Measurements from ENCODE around the gene UCP3.

Gene UCP3

GRCh38 chr11:73981051-73981805 lies 27.7 kb downstream of the UCP3 start:
- no peaks in the 10 kb centered on the region for H3K9me3 ChIP-seq
- H3K27ac ChIP-seq: peak overlapping the region; percentile 87
- H3K27me3 ChIP-seq: no peaks in the 10 kb centered on the region
- TF ChIP-seq CTCF (IDR thresholded peaks at IDR 0.05): no peak
- H3K36me3 ChIP-seq: peaks cover 34% of the 10 kb centered on the region
- H3K4me1 ChIP-seq (ENCODE audit: control insufficient read depth in 1 of 2, insufficient read depth in 1 of 2, low read depth in 1 of 2, low read length in 1 of 2): peaks cover 49 to 52% of the 10 kb centered on the region in 2 experiments
- peak overlapping the region; percentile 66 to 89 for H3K4me3 ChIP-seq (ENCODE audit: low read depth in 1 of 2, low read length in 1 of 2)

GRCh38 chr11:73980001-73980961 lies 28.6 kb downstream of the UCP3 start:
- Histone ChIP-seq H3K4me1 (ENCODE audit: control insufficient read depth in 1 of 2, insufficient read depth in 1 of 2, low read depth in 1 of 2, low read length in 1 of 2) (peaks cover 49 to 52% of the 10 kb centered on the region in 2 experiments), H3K36me3 (peaks cover 43% of the 10 kb centered on the region), H3K9me3 (no peaks in the 10 kb centered on the region), H3K4me3 (ENCODE audit: low read depth in 1 of 2, low read length in 1 of 2) (peak overlapping the region; percentile 66 to 89), H3K27ac (peak overlapping the region; percentile 87), H3K27me3 (no peaks in the 10 kb centered on the region)
- TF ChIP-seq CTCF (IDR thresholded peaks at IDR 0.05): no peak

GRCh38 chr11:73978576-73979086 lies 30.3 kb downstream of the UCP3 start:
- no peaks in the 10 kb centered on the region for H3K27me3 ChIP-seq
- no peaks in the 10 kb centered on the region for H3K9me3 ChIP-seq
- H3K36me3 ChIP-seq: peaks cover 60% of the 10 kb centered on the region
- H3K4me1 ChIP-seq (ENCODE audit: control insufficient read depth in 1 of 2, insufficient read depth in 1 of 2, low read depth in 1 of 2, low read length in 1 of 2): peaks cover 46 to 54% of the 10 kb centered on the region in 2 experiments
- no peak overlapping the region for H3K4me3 ChIP-seq (ENCODE audit: low read depth in 1 of 2, low read length in 1 of 2)
- peak overlapping the region; percentile 87 for H3K27ac ChIP-seq
- no peak for TF ChIP-seq CTCF (IDR thresholded peaks at IDR 0.05)

GRCh38 chr11:73977856-73978519 lies 30.9 kb downstream of the UCP3 start:
- Histone ChIP-seq H3K9me3 (no peaks in the 10 kb centered on the region), H3K27ac (peak overlapping the region; percentile 87), H3K4me3 (ENCODE audit: low read depth in 1 of 2, low read length in 1 of 2) (no peak overlapping the region), H3K27me3 (no peaks in the 10 kb centered on the region), H3K4me1 (ENCODE audit: control insufficient read depth in 1 of 2, insufficient read depth in 1 of 2, low read depth in 1 of 2, low read length in 1 of 2) (peaks cover 46 to 51% of the 10 kb centered on the region in 2 experiments), H3K36me3 (peaks cover 66% of the 10 kb centered on the region)
- no peak for TF ChIP-seq CTCF (IDR thresholded peaks at IDR 0.05)

Measured in neutrophil (primary cell).